B cell (primary cell): ENCODE measurements around the gene HCN2. TPM values are rescaled to one million over a fixed set of nuclear protein-coding genes. Genes with fewer than 3 reads are reported as not detected.

Experiments used
- ATAC-seq: fragments of 200-7000 bp; cut with Tn5 transposase; one replicate; pipeline ENCODE4 v1.10.0; 2021; ENCODE audit warnings: low read depth, mild to moderate bottlenecking, moderate number of reproducible peaks, moderate library complexity
- CTCF ChIA-PET: fragments of 350-600 bp; sonication (Branson Sonifier 250); formaldehyde crosslinking; loops from one replicate; lab custom pipeline; 2021; ENCODE audit warnings: antibody characterized with exemption, inconsistent platforms; lab: Charles Lee
- POLR2A ChIA-PET: fragments of 350-600 bp; sonication (Branson Sonifier 250); formaldehyde crosslinking; loops from one replicate; lab custom pipeline; 2021; ENCODE audit warnings: antibody characterized with exemption; lab: Charles Lee
- DNase-seq: peaks from one replicate; pipeline ENCODE4 v3.0.0; 2013
- H2AFZ ChIP-seq: 2 replicates; pipeline ENCODE4 v1.6.1; 2012; ENCODE audit warnings: mild to moderate bottlenecking, low read depth, low read length; ENCODE audit not compliant: insufficient read depth, poor library complexity, severe bottlenecking
- H3K27ac ChIP-seq, 2 donors: 1 replicate in 1 of 2; 2 replicates in 1 of 2; pipeline ENCODE4 v1.5.1; 2012 to 2013; ENCODE audit warnings: low read length in 2 of 2, mild to moderate bottlenecking in 2 of 2, moderate library complexity in 1 of 2
- H3K27me3 ChIP-seq, 4 experiments: fragments of 200-600 bp in 1 of 4; sonication (generic) in 1 of 4; replicated peaks in 1 of 4; 1 replicate in 2 of 4; 2 replicates in 2 of 4; pipeline versions ENCODE4 v1.6.1 to v1.7.0; 2013 to 2016; ENCODE audit warnings: low read length in 3 of 4, mild to moderate bottlenecking in 2 of 4, mixed read lengths in 1 of 4, moderate library complexity in 1 of 4; ENCODE audit not compliant: insufficient read depth in 4 of 4, control insufficient read depth in 3 of 4; ENCODE audit errors: control extremely low read depth in 1 of 4
- H3K36me3 ChIP-seq, 2 experiments: replicated peaks in 1 of 2; 1 replicate in 1 of 2; 2 replicates in 1 of 2; pipeline versions ENCODE4 v1.6.1 to v1.7.1; 2013; ENCODE audit warnings: low read length in 1 of 2; ENCODE audit not compliant: insufficient read depth in 2 of 2, control insufficient read depth in 1 of 2; ENCODE audit errors: control extremely low read depth in 1 of 2, extremely low read depth in 1 of 2
- H3K4me1 ChIP-seq, 2 donors: fragments of 200-600 bp in 1 of 2; sonication (generic) in 1 of 2; 1 replicate in 1 of 2; 2 replicates in 1 of 2; pipeline versions ENCODE4 v1.5.1 to v1.6.1; 2013 to 2017; ENCODE audit warnings: low read length in 2 of 2; ENCODE audit not compliant: control insufficient read depth in 2 of 2, insufficient read depth in 2 of 2
- H3K4me2 ChIP-seq: replicated peaks from 2 replicates; pipeline ENCODE3; 2012; ENCODE audit warnings: mild to moderate bottlenecking, low read depth, low read length; ENCODE audit not compliant: poor library complexity, severe bottlenecking
- H3K4me3 ChIP-seq, 5 experiments: fragments of 200-600 bp in 1 of 5; sonication (generic) in 1 of 5; 1 replicate in 3 of 5; 2 replicates in 2 of 5; pipeline versions ENCODE4 v1.5.1 to v1.7.0; 2011 to 2016; ENCODE audit warnings: low read length in 4 of 5, mild to moderate bottlenecking in 4 of 5, low read depth in 2 of 5, control low read depth in 1 of 5, moderate library complexity in 1 of 5; ENCODE audit not compliant: insufficient read depth in 1 of 5; ENCODE audit errors: control extremely low read depth in 1 of 5, extremely low read depth in 1 of 5
- H3K79me2 ChIP-seq: fragments of 200-600 bp; sonication (generic); one replicate; pipeline ENCODE4 v1.6.0; 2016; ENCODE audit warnings: low read length; ENCODE audit not compliant: control insufficient read depth, insufficient read depth
- H3K9ac ChIP-seq: fragments of 200-600 bp; sonication (generic); 2 replicates; pipeline ENCODE4 v1.6.1; 2017; ENCODE audit warnings: mild to moderate bottlenecking, low read length, moderate library complexity
- H3K9me3 ChIP-seq, 3 donors: one replicate each; pipeline versions ENCODE4 v1.6.1 to v1.7.1; 2013; ENCODE audit warnings: low read length in 2 of 3; ENCODE audit not compliant: control insufficient read depth in 2 of 3, insufficient read depth in 1 of 3; ENCODE audit errors: control extremely low read depth in 1 of 3
- H4K20me1 ChIP-seq: 2 replicates; pipeline ENCODE4 v1.6.0; 2012; ENCODE audit warnings: mild to moderate bottlenecking, low read length; ENCODE audit not compliant: insufficient read depth, control insufficient read depth, poor library complexity, severe bottlenecking
- H3K27ac Mint-ChIP-seq: one replicate; pipeline ENCODE4 v1.8.0; 2021; ENCODE audit warnings: mixed read lengths
- H3K27me3 Mint-ChIP-seq: one replicate; pipeline ENCODE4 v1.8.0; 2021; ENCODE audit warnings: mixed read lengths
- H3K4me1 Mint-ChIP-seq: one replicate; pipeline ENCODE4 v1.8.0; 2021; ENCODE audit warnings: mixed read lengths
- H3K4me3 Mint-ChIP-seq: one replicate; pipeline ENCODE4 v1.8.0; 2021; ENCODE audit warnings: mixed read lengths
- H3K9me3 Mint-ChIP-seq: one replicate; pipeline ENCODE4 v1.8.0; 2022; ENCODE audit warnings: mixed read lengths; ENCODE audit not compliant: insufficient read depth
- EZH2 ChIP-seq: IDR thresholded peaks from 2 replicates; pipeline ENCODE4 v1.6.1; 2012; ENCODE audit warnings: borderline replicate concordance, low read depth, mild to moderate bottlenecking, moderate library complexity, low read length; ENCODE audit not compliant: insufficient read depth, poor library complexity, severe bottlenecking
- WGBS: methylation state at CpG from one replicate; pipeline ENCODE4 v1.1.5; 2013; ENCODE audit warnings: missing lambda C conversion rate; ENCODE audit not compliant: insufficient coverage; 5-methylcytosine and 5-hydroxymethylcytosine counted together
- intact Hi-C: fragments of 100-400 bp; cut with micrococcal nuclease; formaldehyde crosslinking; loops from one replicate; pipeline ENCODE4 v1.10.0; 2022
- polyA plus RNA-seq: library from polyadenylated mRNA; depleted of rRNA; stranded (reverse); fragments of >200 nt; gene quantifications from 2 replicates; pipeline ENCODE4 v1.2.3, GENCODE V29; 2012
- total RNA-seq, 2 donors: library from RNA; stranded (reverse); fragments of 120-200 nt in 1 of 2; gene quantifications; 1 replicate in 1 of 2; 2 replicates in 1 of 2; pipeline versions ENCODE4 v1.2.3 to v1.2.4, GENCODE V29; 2013 to 2022
- TF ChIP-seq, protein P1 (sequence below): fragments of 200-600 bp; IDR thresholded peaks from one replicate; pipeline ENCODE4 v1.8.0; 2022; ENCODE audit warnings: antibody characterized with exemption, mild to moderate bottlenecking

Gene HCN2
- total and polyA plus RNA-seq, 2 donors (not counting 1 experiment from before 2014, with no cell fraction given), result 0.27 to 0.57 TPM

- H3K9me3 ChIP-seq, result no peaks in the 10 kb centered on the region
- no peak for ATAC-seq
- H4K20me1 ChIP-seq, result peaks cover 98% of the 10 kb centered on the region
- H3K36me3 ChIP-seq, result peaks cover 0 to 49% of the 10 kb centered on the region in 2 experiments
- TF ChIP-seq, protein P1, sequence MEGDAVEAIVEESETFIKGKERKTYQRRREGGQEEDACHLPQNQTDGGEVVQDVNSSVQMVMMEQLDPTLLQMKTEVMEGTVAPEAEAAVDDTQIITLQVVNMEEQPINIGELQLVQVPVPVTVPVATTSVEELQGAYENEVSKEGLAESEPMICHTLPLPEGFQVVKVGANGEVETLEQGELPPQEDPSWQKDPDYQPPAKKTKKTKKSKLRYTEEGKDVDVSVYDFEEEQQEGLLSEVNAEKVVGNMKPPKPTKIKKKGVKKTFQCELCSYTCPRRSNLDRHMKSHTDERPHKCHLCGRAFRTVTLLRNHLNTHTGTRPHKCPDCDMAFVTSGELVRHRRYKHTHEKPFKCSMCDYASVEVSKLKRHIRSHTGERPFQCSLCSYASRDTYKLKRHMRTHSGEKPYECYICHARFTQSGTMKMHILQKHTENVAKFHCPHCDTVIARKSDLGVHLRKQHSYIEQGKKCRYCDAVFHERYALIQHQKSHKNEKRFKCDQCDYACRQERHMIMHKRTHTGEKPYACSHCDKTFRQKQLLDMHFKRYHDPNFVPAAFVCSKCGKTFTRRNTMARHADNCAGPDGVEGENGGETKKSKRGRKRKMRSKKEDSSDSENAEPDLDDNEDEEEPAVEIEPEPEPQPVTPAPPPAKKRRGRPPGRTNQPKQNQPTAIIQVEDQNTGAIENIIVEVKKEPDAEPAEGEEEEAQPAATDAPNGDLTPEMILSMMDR, result no peak
- no peak for TF ChIP-seq EZH2
- Mint-ChIP-seq H3K27me3 (no peaks in the 10 kb centered on the region), H3K4me3 (no peak overlapping the region), H3K9me3 (no peaks in the 10 kb centered on the region), H3K27ac (no peak overlapping the region), H3K4me1 (peaks cover 61% of the 10 kb centered on the region)
- H3K4me3 ChIP-seq, result no peak overlapping the region
- intact Hi-C loops, result no loop called here
- POLR2A ChIA-PET, result interaction anchor here (0.6 to 1.1 kb wide), 2 partner anchors 15 to 1379 kb away, joined by 3 read pairs; no protein-coding TSS in a partner anchor
- no peak overlapping the region for H3K27ac ChIP-seq
- CTCF ChIA-PET, result no interaction called here
- no peak overlapping the region for H3K9ac ChIP-seq
- H3K27me3 ChIP-seq, result no peaks in the 10 kb centered on the region
- 93% methylated on average over 41 of the region's 43 CpGs for WGBS
- no peak overlapping the region for H2AFZ ChIP-seq
- peaks cover 100% of the 10 kb centered on the region for H3K79me2 ChIP-seq
- no peak for DNase-seq
- H3K4me2 ChIP-seq, result no peak overlapping the region
- peaks cover 28 to 52% of the 10 kb centered on the region in 2 donors for H3K4me1 ChIP-seq
Measured at GRCh38 chr19:656751-657559, 67.3 kb downstream of the HCN2 start.

- Histone ChIP-seq H3K79me2 (peaks cover 100% of the 10 kb centered on the region), H3K36me3 (peaks cover 0 to 42% of the 10 kb centered on the region in 2 experiments), H3K4me1 (peaks cover 28 to 53% of the 10 kb centered on the region in 2 donors), H2AFZ (no peak overlapping the region), H3K27ac (peak overlapping the region in 1 of 2 donors; percentile 97), H3K9ac (no peak overlapping the region), H3K4me3 (no peak overlapping the region), H3K4me2 (peak overlapping the region; percentile 96), H3K9me3 (no peaks in the 10 kb centered on the region), H3K27me3 (no peaks in the 10 kb centered on the region), H4K20me1 (peaks cover 98% of the 10 kb centered on the region)
- no peak for ATAC-seq
- intact Hi-C loops, result no loop called here
- Mint-ChIP-seq H3K9me3 (no peaks in the 10 kb centered on the region), H3K4me1 (peaks cover 61% of the 10 kb centered on the region), H3K27me3 (no peaks in the 10 kb centered on the region), H3K27ac (no peak overlapping the region), H3K4me3 (no peak overlapping the region)
- no peak for DNase-seq
- POLR2A ChIA-PET, result no interaction called here
- 89% methylated on average over 19 of the region's 19 CpGs for WGBS
- no peak for TF ChIP-seq EZH2
- TF ChIP-seq, protein P1, result no peak
- CTCF ChIA-PET, result no interaction called here
Measured at GRCh38 chr19:657611-658010, 67.9 kb downstream of the HCN2 start.
